Mucosa of descending colon (tissue), 3 donors: ENCODE data around the gene DLG2. TPM values are rescaled to one million over a fixed set of nuclear protein-coding genes. Genes with fewer than 3 reads are reported as not detected.

Experiments used
- ATAC-seq: fragments of 200-7000 bp; cut with Tn5 transposase; one replicate; pipeline ENCODE4 v1.9.1; 2020; ENCODE audit warnings: mild to moderate bottlenecking, moderate library complexity
- DNase-seq, 3 donors: peaks; one replicate each; pipeline ENCODE4 v3.0.0-alpha.2; 2020
- H3K36me3 ChIP-seq: fragments of 200-600 bp; one replicate; pipeline ENCODE4 v1.8.0; 2021; ENCODE audit warnings: low read depth, mild to moderate bottlenecking
- H3K4me1 ChIP-seq: fragments of 200-600 bp; one replicate; pipeline ENCODE4 v1.8.0; 2021; ENCODE audit warnings: low read depth, mild to moderate bottlenecking
- H3K4me3 ChIP-seq: fragments of 200-600 bp; one replicate; pipeline ENCODE4 v1.8.0; 2021; ENCODE audit warnings: mild to moderate bottlenecking
- H3K9me3 ChIP-seq: fragments of 200-600 bp; one replicate; pipeline ENCODE4 v1.8.0; 2021; ENCODE audit warnings: mild to moderate bottlenecking
- CTCF ChIP-seq: fragments of 200-600 bp; IDR thresholded peaks from one replicate; pipeline ENCODE4 v1.8.0; 2022; ENCODE audit warnings: antibody characterized with exemption, mild to moderate bottlenecking
- intact Hi-C, 2 donors: fragments of 100-400 bp; cut with DNase I in 1 of 2; cut with micrococcal nuclease in 1 of 2; formaldehyde crosslinking; loops; one replicate each; pipeline versions ENCODE4 v1.11.0 to v1.11.1; 2022; cut with DNase I, micrococcal nuclease
- total RNA-seq, 3 donors: library from RNA; stranded (reverse); fragmentation: NEBNext Ultra II Directional in 2 of 3; extraction: Animal tissue kit (Norgen Biotek cat#: 25700) in 2 of 3; gene quantifications; one replicate each; pipeline versions ENCODE4 v1.2.1 to v1.2.4, GENCODE V29; 2021 to 2023
- donor health status: DM: no; HTN: no; CAD: no; lungs with moderate emphysema.
- donor health status: DM: no; HTN: no; CAD: no.
- donor health status: DM: no; HTN: yes; CAD: no.

The DLG2 gene
- total RNA-seq, 3 donors from 2014 or later, result 2.1 to 11.1 (median 2.4) TPM

- Histone ChIP-seq H3K9me3 (no peaks in the 10 kb centered on the region), H3K36me3 (no peaks in the 10 kb centered on the region), H3K4me3 (no peak overlapping the region), H3K4me1 (no peaks in the 10 kb centered on the region)
- DNase-seq (no peak), ATAC-seq (no peak)
- TF ChIP-seq CTCF, result no peak
- intact Hi-C loops, result no loop called here
These were observed 1370.5 kb downstream of the DLG2 start for GRCh38 chr11:84256618-84257017.

- ATAC-seq, result no peak
- DNase-seq, result no peak
- no peak for TF ChIP-seq CTCF
- Histone ChIP-seq H3K9me3 (no peaks in the 10 kb centered on the region), H3K4me1 (no peaks in the 10 kb centered on the region), H3K36me3 (no peaks in the 10 kb centered on the region), H3K4me3 (no peak overlapping the region)
- intact Hi-C loops, result no loop called here
These were observed 1371.7 kb downstream of the DLG2 start for GRCh38 chr11:84255483-84255882.

GRCh38 chr11:84250834-84251613 lies 1376.1 kb downstream of the DLG2 start:
- DNase-seq, result no peak
- no peaks in the 10 kb centered on the region for H3K4me1 ChIP-seq
- no peak for TF ChIP-seq CTCF
- intact Hi-C loops, result no loop called here
- ATAC-seq, result no peak
- no peaks in the 10 kb centered on the region for H3K9me3 ChIP-seq
- no peaks in the 10 kb centered on the region for H3K36me3 ChIP-seq
- no peak overlapping the region for H3K4me3 ChIP-seq

GRCh38 chr11:84249344-84250135 lies 1377.6 kb downstream of the DLG2 start:
- intact Hi-C loops, result no loop called here
- no peak for DNase-seq
- H3K9me3 ChIP-seq, result no peaks in the 10 kb centered on the region
- H3K36me3 ChIP-seq, result no peaks in the 10 kb centered on the region
- no peaks in the 10 kb centered on the region for H3K4me1 ChIP-seq
- no peak for TF ChIP-seq CTCF
- ATAC-seq, result no peak
- no peak overlapping the region for H3K4me3 ChIP-seq

- intact Hi-C loops, result no loop called here
- no peak for TF ChIP-seq CTCF
- no peak for ATAC-seq
- no peak overlapping the region for H3K4me3 ChIP-seq
- no peaks in the 10 kb centered on the region for H3K4me1 ChIP-seq
- no peak for DNase-seq
- no peaks in the 10 kb centered on the region for H3K9me3 ChIP-seq
- no peaks in the 10 kb centered on the region for H3K36me3 ChIP-seq
These were observed 1379.2 kb downstream of the DLG2 start for GRCh38 chr11:84247926-84248325.
